ENCODE measurements around the gene SENP6. TPM values are rescaled to one million over a fixed set of nuclear protein-coding genes. Genes with fewer than 3 reads are reported as not detected.

The SENP6 gene
- total RNA-seq, 4 donors from 2014 or later: 108 to 192 (median 128) TPM

- no peaks in the 10 kb centered on the region for H3K9me3 ChIP-seq
- H3K36me3 ChIP-seq: peaks cover 0 to 21% of the 10 kb centered on the region in 2 donors
- TF ChIP-seq EP300 (IDR thresholded peaks at IDR 0.05) (no peak), POLR2A (IDR thresholded peaks at IDR 0.05) (no peak), POLR2AphosphoS5 (IDR thresholded peaks at IDR 0.05) (no peak), CTCF (IDR thresholded peaks at IDR 0.05) (no peak)
- no peak overlapping the region for H3K4me3 ChIP-seq
- ATAC-seq: no peak
- H3K27me3 ChIP-seq: no peaks in the 10 kb centered on the region
- H3K4me1 ChIP-seq: peaks cover 12 to 70% (median 14%) of the 10 kb centered on the region in 3 donors
- H3K27ac ChIP-seq: peak overlapping the region in 3 of 4 donors; percentile 24 to 73 (median 32)
Measured at GRCh38 chr6:75621846-75622245, 20.2 kb downstream of the SENP6 start.

- H3K9me3 ChIP-seq: no peaks in the 10 kb centered on the region
Measured at GRCh38 chr6:75623491-75623890, 21.8 kb downstream of the SENP6 start.

GRCh38 chr6:75624335-75624734 lies 22.7 kb downstream of the SENP6 start:
- WGBS, 2 donors (ENCODE audit: low coverage in 1 of 2): 85 to 93% methylated on average over 4 of the region's 4 CpGs
- no peaks in the 10 kb centered on the region for H3K9me3 ChIP-seq
- peaks cover 0 to 32% of the 10 kb centered on the region in 2 donors for H3K36me3 ChIP-seq
- H3K4me3 ChIP-seq: no peak overlapping the region
- ATAC-seq: no peak
- TF ChIP-seq POLR2AphosphoS5 (IDR thresholded peaks at IDR 0.05): no peak
- TF ChIP-seq POLR2A (IDR thresholded peaks at IDR 0.05): no peak
- TF ChIP-seq EP300 (IDR thresholded peaks at IDR 0.05): no peak
- TF ChIP-seq CTCF (IDR thresholded peaks at IDR 0.05): no peak
- no peak overlapping the region for H3K27ac ChIP-seq
- H3K4me1 ChIP-seq: peaks cover 12 to 51% (median 14%) of the 10 kb centered on the region in 3 donors
- no peaks in the 10 kb centered on the region for H3K27me3 ChIP-seq

More at GRCh38 chr6:75623491-75623890, 21.8 kb downstream of the SENP6 start:
- TF ChIP-seq CTCF (IDR thresholded peaks at IDR 0.05): no peak
- no peak for TF ChIP-seq EP300 (IDR thresholded peaks at IDR 0.05)
- TF ChIP-seq POLR2A (IDR thresholded peaks at IDR 0.05): no peak
- TF ChIP-seq POLR2AphosphoS5 (IDR thresholded peaks at IDR 0.05): no peak
- no peak for ATAC-seq
- H3K36me3 ChIP-seq: peaks cover 0 to 32% of the 10 kb centered on the region in 2 donors
- H3K4me3 ChIP-seq: no peak overlapping the region
- WGBS, 2 donors (ENCODE audit: low coverage in 1 of 2): 79 to 89% methylated on average over 1 of the region's 1 CpG
- H3K27ac ChIP-seq: no peak overlapping the region
- no peaks in the 10 kb centered on the region for H3K27me3 ChIP-seq
- H3K4me1 ChIP-seq: peaks cover 12 to 56% (median 14%) of the 10 kb centered on the region in 3 donors

GRCh38 chr6:75624988-75625387 lies 23.3 kb downstream of the SENP6 start:
- ATAC-seq: no peak

More at GRCh38 chr6:75624988-75625387, 23.3 kb downstream of the SENP6 start:
- no peak for TF ChIP-seq POLR2A (IDR thresholded peaks at IDR 0.05)
- no peak for TF ChIP-seq EP300 (IDR thresholded peaks at IDR 0.05)
- no peak for TF ChIP-seq CTCF (IDR thresholded peaks at IDR 0.05)
- TF ChIP-seq POLR2AphosphoS5 (IDR thresholded peaks at IDR 0.05): no peak
- Histone ChIP-seq H3K4me1 (peaks cover 8 to 46% (median 9%) of the 10 kb centered on the region in 3 donors), H3K27me3 (no peaks in the 10 kb centered on the region), H3K27ac (no peak overlapping the region), H3K9me3 (no peaks in the 10 kb centered on the region), H3K36me3 (peaks cover 0 to 32% of the 10 kb centered on the region in 2 donors), H3K4me3 (no peak overlapping the region)
- WGBS, 2 donors (ENCODE audit: low coverage in 1 of 2): 59 to 69% methylated on average over 6 to 7 of the region's 7 CpGs

Measured in gastroesophageal sphincter (tissue), 4 donors.